Vagina (tissue), 2 donors: Measurements from ENCODE around the gene WBP1. TPM values are rescaled to one million over a fixed set of nuclear protein-coding genes. Genes with fewer than 3 reads are reported as not detected.
A peak's percentile ranks its signal among the peaks of the same experiment; 100 is the strongest.
"Not testable (repeated sequence)": the region's sequence is repeated elsewhere in the genome, so short reads cannot be mapped to it uniquely, and the experiment has no call there.

Source experiments
- DNase-seq, 2 donors: peaks; one replicate each; pipeline ENCODE4 v3.0.0-alpha.2; 2017; ENCODE audit errors: extremely low spot score in 2 of 2
- H3K27ac ChIP-seq: fragments of 200-600 bp; sonication (generic); one replicate; pipeline ENCODE4 v1.5.1; 2019
- H3K27me3 ChIP-seq: fragments of 200-600 bp; sonication (generic); one replicate; pipeline ENCODE4 v1.5.1; 2019
- H3K36me3 ChIP-seq, 2 donors: fragments of 200-600 bp; sonication (generic); one replicate each; pipeline ENCODE4 v1.5.1; 2017 to 2019
- H3K4me1 ChIP-seq: fragments of 200-600 bp; sonication (generic); one replicate; pipeline ENCODE4 v1.5.1; 2019
- H3K4me3 ChIP-seq, 2 donors: fragments of 200-600 bp; sonication (generic); 1 replicate in 1 of 2; 2 replicates in 1 of 2; pipeline ENCODE4 v1.5.1; 2016 to 2019
- H3K9me3 ChIP-seq: fragments of 200-600 bp; sonication (generic); one replicate; pipeline ENCODE4 v1.5.1; 2019
- CTCF ChIP-seq, 3 experiments: fragments of 450-650 bp in 2 of 3; fragments of 200-600 bp in 1 of 3; sonication (generic) in 1 of 3; IDR thresholded peaks; one replicate each; pipeline ENCODE4 v1.5.1; 2017 to 2019; ENCODE audit warnings: antibody characterized with exemption in 3 of 3, mild to moderate bottlenecking in 2 of 3, moderate library complexity in 2 of 3
- POLR2A ChIP-seq, 2 donors: fragments of 450-650 bp; IDR thresholded peaks; one replicate each; pipeline ENCODE4 v1.6.1; 2017; ENCODE audit warnings: antibody characterized with exemption in 2 of 2, mild to moderate bottlenecking in 2 of 2, moderate library complexity in 2 of 2
- POLR2AphosphoS5 ChIP-seq, 2 donors: sonication (generic); formaldehyde crosslinking; IDR thresholded peaks; one replicate each; pipeline ENCODE4 v1.9.0; 2017; ENCODE audit warnings: antibody characterized with exemption in 2 of 2, mild to moderate bottlenecking in 2 of 2, low read depth in 1 of 2; ENCODE audit not compliant: insufficient read depth in 1 of 2
- intact Hi-C: fragments of 100-400 bp; cut with DNase I; formaldehyde crosslinking; loops from one replicate; pipeline ENCODE4 v1.15.1; 2023
- total RNA-seq: library from RNA; depleted of rRNA; stranded (reverse); fragments of >200 nt; gene quantifications from one replicate; pipeline ENCODE4 v1.2.3, GENCODE V29; 2016

Gene WBP1
- total RNA-seq, 1 donor from 2014 or later, result 63.1 TPM

- H3K27ac ChIP-seq, result peak within 1 kb of the TSS; percentile 67
- H3K4me3 ChIP-seq, result peak within 1 kb of the TSS; percentile 52 to 65
- DNase-seq, result peak in 1 of 2 donors; percentile 98
- no peaks in the 10 kb centered on the region for H3K9me3 ChIP-seq
- H3K4me1 ChIP-seq, result peaks cover 35% of the 10 kb centered on the region
- intact Hi-C loops, result no loop called here
- H3K36me3 ChIP-seq, result no peaks in the 10 kb centered on the region
- no peaks in the 10 kb centered on the region for H3K27me3 ChIP-seq
- TF ChIP-seq POLR2A (IDR thresholded peaks at IDR 0.05) (peak in 1 of 2 donors; percentile 9), CTCF (IDR thresholded peaks at IDR 0.05) (peak in 1 of 3 experiments; percentile 30), POLR2AphosphoS5 (IDR thresholded peaks at IDR 0.05; ENCODE audit: insufficient read depth in 1 of 2, low read depth in 1 of 2) (peak; percentile 84 to 99)
Measured at GRCh38 chr2:74454654-74455511, 3.4 kb upstream of the WBP1 start, which contains the start of gene INO80B. INO80B (plus strand) TSS chr2:74455087; CDS start chr2:74455117, 30 bp downstream.

GRCh38 chr2:74457129-74457548 is 1.1 kb upstream of the WBP1 start:
- DNase-seq, result no peak
- Histone ChIP-seq H3K4me1 (peaks cover 35% of the 10 kb centered on the region), H3K27ac (peak overlapping the region; percentile 96), H3K9me3 (no peaks in the 10 kb centered on the region), H3K36me3 (peaks cover 0 to 2% of the 10 kb centered on the region in 2 donors), H3K27me3 (no peaks in the 10 kb centered on the region), H3K4me3 (peak overlapping the region; percentile 79 to 88)
- intact Hi-C loops, result no loop called here
- TF ChIP-seq POLR2A (IDR thresholded peaks at IDR 0.05) (no peak), POLR2AphosphoS5 (IDR thresholded peaks at IDR 0.05; ENCODE audit: insufficient read depth in 1 of 2, low read depth in 1 of 2) (no peak), CTCF (IDR thresholded peaks at IDR 0.05) (no peak)

GRCh38 chr2:74457549-74458131 is 598 bp upstream of the WBP1 start:
- H3K27ac ChIP-seq, result peak overlapping the region; percentile 96
- DNase-seq, result no peak
- no peak for TF ChIP-seq CTCF (IDR thresholded peaks at IDR 0.05)
- TF ChIP-seq POLR2A (IDR thresholded peaks at IDR 0.05), result peak in 1 of 2 donors; percentile 82
- TF ChIP-seq POLR2AphosphoS5 (IDR thresholded peaks at IDR 0.05; ENCODE audit: insufficient read depth in 1 of 2, low read depth in 1 of 2), result peak in 1 of 2 donors; percentile 96
- intact Hi-C loops, result no loop called here
- H3K4me3 ChIP-seq, result peak overlapping the region; percentile 79 to 88
- peaks cover 0 to 7% of the 10 kb centered on the region in 2 donors for H3K36me3 ChIP-seq
- peaks cover 35% of the 10 kb centered on the region for H3K4me1 ChIP-seq
- no peaks in the 10 kb centered on the region for H3K9me3 ChIP-seq
- no peaks in the 10 kb centered on the region for H3K27me3 ChIP-seq

GRCh38 chr2:74458938-74459363 is 713 bp downstream of the WBP1 start:
- intact Hi-C loops, result no loop called here
- peaks cover 43% of the 10 kb centered on the region for H3K4me1 ChIP-seq
- peak overlapping the region; percentile 79 to 88 for H3K4me3 ChIP-seq
- no peaks in the 10 kb centered on the region for H3K9me3 ChIP-seq
- no peaks in the 10 kb centered on the region for H3K27me3 ChIP-seq
- H3K27ac ChIP-seq, result peak overlapping the region; percentile 66
- H3K36me3 ChIP-seq, result peaks cover 0 to 12% of the 10 kb centered on the region in 2 donors
- TF ChIP-seq POLR2AphosphoS5 (IDR thresholded peaks at IDR 0.05; ENCODE audit: insufficient read depth in 1 of 2, low read depth in 1 of 2) (no peak), CTCF (IDR thresholded peaks at IDR 0.05) (no peak)
- DNase-seq, result no peak

- H3K9me3 ChIP-seq, intact Hi-C loops, H3K27ac ChIP-seq, H3K4me3 ChIP-seq, H3K27me3 ChIP-seq, DNase-seq: not testable (repeated sequence)
- Histone ChIP-seq H3K4me1 (peaks cover 50% of the 10 kb centered on the region), H3K36me3 (peaks cover 0 to 12% of the 10 kb centered on the region in 2 donors)
Measured at GRCh38 chr2:74459503-74460118, 1.4 kb downstream of the WBP1 start.

GRCh38 chr2:74460187-74460586 is 1.9 kb downstream of the WBP1 start:
- H3K4me3 ChIP-seq, intact Hi-C loops, DNase-seq, H3K9me3 ChIP-seq, H3K27ac ChIP-seq, H3K27me3 ChIP-seq: not testable (repeated sequence)
- peaks cover 50% of the 10 kb centered on the region for H3K4me1 ChIP-seq
- H3K36me3 ChIP-seq, result peaks cover 0 to 12% of the 10 kb centered on the region in 2 donors
